Left lung (tissue), 10 donors: ENCODE measurements around the gene RGS3. TPM values are rescaled to one million over a fixed set of nuclear protein-coding genes. Genes with fewer than 3 reads are reported as not detected.

ENCODE experiments used
- ATAC-seq: fragments of 200-7000 bp; cut with Tn5 transposase; one replicate; pipeline ENCODE4 v1.9.1; 2020; ENCODE audit warnings: moderate library complexity
- DNase-seq, 4 donors: peaks; one replicate each; pipeline ENCODE4 v3.0.0-alpha.2; 2013 to 2020
- H3K27ac ChIP-seq, 2 donors: fragments of 200-600 bp; sonication (generic) in 1 of 2; one replicate each; pipeline versions ENCODE4 v1.5.0 to v1.8.0; 2020 to 2021
- H3K27me3 ChIP-seq, 2 donors: fragments of 200-600 bp; sonication (generic) in 1 of 2; one replicate each; pipeline versions ENCODE4 v1.5.0 to v1.8.0; 2020 to 2021
- H3K36me3 ChIP-seq, 2 donors: fragments of 200-600 bp; sonication (generic) in 1 of 2; one replicate each; pipeline versions ENCODE4 v1.5.0 to v1.8.0; 2020 to 2021
- H3K4me1 ChIP-seq, 2 donors: fragments of 200-600 bp; one replicate each; pipeline ENCODE4 v1.8.0; 2021
- H3K4me3 ChIP-seq, 2 donors: fragments of 200-600 bp; sonication (generic) in 1 of 2; one replicate each; pipeline versions ENCODE4 v1.5.0 to v1.8.0; 2020 to 2021; ENCODE audit warnings: mild to moderate bottlenecking in 1 of 2
- H3K9me3 ChIP-seq, 2 donors: fragments of 200-600 bp; sonication (generic) in 1 of 2; one replicate each; pipeline versions ENCODE4 v1.5.0 to v1.8.0; 2020 to 2021
- intact Hi-C, 2 donors: fragments of 100-400 bp; cut with DNase I; formaldehyde crosslinking; loops; one replicate each; pipeline versions ENCODE4 v1.11.2 to v1.14.2; 2022
- polyA plus RNA-seq, 6 donors: library from polyadenylated mRNA; unstranded; fragments of 120-200 nt; gene quantifications; one replicate each; pipeline ENCODE4 v1.2.1, GENCODE V29; 2013; ENCODE audit not compliant: insufficient read length in 6 of 6
- total RNA-seq, 2 donors: library from RNA; stranded (reverse); fragmentation: NEBNext Ultra II Directional; extraction: Animal tissue kit (Norgen Biotek cat#: 25700); gene quantifications; one replicate each; pipeline ENCODE4 v1.2.1, GENCODE V29; 2021
- TF ChIP-seq, protein P1 (sequence below), 2 donors: fragments of 200-600 bp; sonication (generic) in 1 of 2; IDR thresholded peaks; one replicate each; pipeline versions ENCODE4 v1.5.0 to v1.8.0; 2021; ENCODE audit warnings: antibody characterized with exemption in 2 of 2
- donor health status: DM: no; HTN: yes; CAD: no.
- donor health status: DM: no; HTN: no; CAD: no.

Gene RGS3
- total and polyA plus RNA-seq, 8 donors, result 69.6 to 96.9 (median 77.4) TPM

- Histone ChIP-seq H3K4me1 (no peaks in the 10 kb centered on the region), H3K4me3 (no peak overlapping the region), H3K36me3 (no peaks in the 10 kb centered on the region), H3K27me3 (no peaks in the 10 kb centered on the region), H3K27ac (no peak overlapping the region), H3K9me3 (peaks cover 0 to 3% of the 10 kb centered on the region in 2 donors)
- intact Hi-C loops, result no loop called here
- no peak for DNase-seq
- no peak for ATAC-seq
- TF ChIP-seq, protein P1, sequence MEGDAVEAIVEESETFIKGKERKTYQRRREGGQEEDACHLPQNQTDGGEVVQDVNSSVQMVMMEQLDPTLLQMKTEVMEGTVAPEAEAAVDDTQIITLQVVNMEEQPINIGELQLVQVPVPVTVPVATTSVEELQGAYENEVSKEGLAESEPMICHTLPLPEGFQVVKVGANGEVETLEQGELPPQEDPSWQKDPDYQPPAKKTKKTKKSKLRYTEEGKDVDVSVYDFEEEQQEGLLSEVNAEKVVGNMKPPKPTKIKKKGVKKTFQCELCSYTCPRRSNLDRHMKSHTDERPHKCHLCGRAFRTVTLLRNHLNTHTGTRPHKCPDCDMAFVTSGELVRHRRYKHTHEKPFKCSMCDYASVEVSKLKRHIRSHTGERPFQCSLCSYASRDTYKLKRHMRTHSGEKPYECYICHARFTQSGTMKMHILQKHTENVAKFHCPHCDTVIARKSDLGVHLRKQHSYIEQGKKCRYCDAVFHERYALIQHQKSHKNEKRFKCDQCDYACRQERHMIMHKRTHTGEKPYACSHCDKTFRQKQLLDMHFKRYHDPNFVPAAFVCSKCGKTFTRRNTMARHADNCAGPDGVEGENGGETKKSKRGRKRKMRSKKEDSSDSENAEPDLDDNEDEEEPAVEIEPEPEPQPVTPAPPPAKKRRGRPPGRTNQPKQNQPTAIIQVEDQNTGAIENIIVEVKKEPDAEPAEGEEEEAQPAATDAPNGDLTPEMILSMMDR (IDR thresholded peaks at IDR 0.05), result no peak
These were observed 693 bp upstream of the RGS3 start for GRCh38 chr9:113462781-113463286.

GRCh38 chr9:113464286-113464660 lies 746 bp downstream of the RGS3 start:
- TF ChIP-seq, protein P1 (IDR thresholded peaks at IDR 0.05), result no peak
- Histone ChIP-seq H3K36me3 (no peaks in the 10 kb centered on the region), H3K4me3 (peak overlapping the region; percentile 40 to 41), H3K4me1 (no peaks in the 10 kb centered on the region), H3K27me3 (no peaks in the 10 kb centered on the region), H3K9me3 (peaks cover 0 to 3% of the 10 kb centered on the region in 2 donors), H3K27ac (no peak overlapping the region)
- no peak for ATAC-seq
- no peak for DNase-seq
- intact Hi-C loops, result no loop called here

DNA sequence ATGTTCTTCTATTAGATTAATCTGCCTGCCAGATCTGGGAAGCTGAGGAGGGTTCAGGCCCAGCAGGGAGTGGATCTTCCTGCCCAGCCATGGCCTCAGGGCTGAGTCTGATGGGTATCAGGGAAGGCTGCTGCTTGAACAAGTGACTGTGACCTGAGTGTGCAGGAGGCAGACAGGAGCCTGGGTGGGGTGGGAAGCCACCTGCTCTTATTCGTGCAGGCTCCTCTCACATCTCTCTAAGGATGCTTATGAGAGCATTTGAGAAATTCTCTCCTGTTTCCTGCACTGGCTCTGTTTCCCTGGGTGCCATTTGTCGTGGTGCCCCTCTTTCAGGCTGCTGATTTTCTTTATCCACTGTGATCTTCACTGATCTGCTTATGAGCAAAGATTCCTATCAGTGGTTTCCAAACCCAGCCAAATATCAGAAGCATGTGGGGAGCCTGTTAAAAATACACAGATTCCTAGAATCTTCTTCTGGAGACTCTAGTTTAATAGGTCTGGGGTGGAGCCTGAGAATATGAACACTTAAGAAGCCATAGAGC lies 2.1 kb downstream of the RGS3 start:
- no peak for ATAC-seq
- H3K27ac ChIP-seq, result no peak overlapping the region
- TF ChIP-seq, protein P1 (IDR thresholded peaks at IDR 0.05), result no peak

DNA sequence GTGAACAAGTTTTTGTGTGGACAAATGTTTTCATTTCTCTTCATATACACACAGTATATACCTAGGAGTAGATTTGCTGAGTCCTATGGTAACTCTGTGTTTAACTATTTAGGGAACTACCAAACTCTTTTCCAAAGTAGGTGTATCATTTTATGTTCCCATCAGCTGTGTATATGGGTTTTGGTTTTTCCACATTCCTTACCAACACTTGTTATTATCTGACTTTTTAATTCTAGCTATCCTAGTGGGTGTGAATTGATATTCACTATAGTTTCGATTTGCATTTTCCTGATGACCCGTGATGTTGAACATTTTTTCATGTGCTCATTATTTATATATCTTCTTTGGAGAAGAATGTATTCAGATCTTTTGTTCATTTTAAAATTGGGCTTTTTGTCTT lies 3.7 kb downstream of the RGS3 start:
- no peak for DNase-seq
- intact Hi-C loops, result no loop called here
- Histone ChIP-seq H3K4me3 (no peak overlapping the region), H3K36me3 (no peaks in the 10 kb centered on the region), H3K27ac (no peak overlapping the region), H3K4me1 (no peaks in the 10 kb centered on the region), H3K9me3 (peaks cover 0 to 3% of the 10 kb centered on the region in 2 donors), H3K27me3 (no peaks in the 10 kb centered on the region)
- TF ChIP-seq, protein P1 (IDR thresholded peaks at IDR 0.05), result no peak
- no peak for ATAC-seq

More for the DNA sequence above, 2.1 kb downstream of the RGS3 start:
- intact Hi-C loops, result no loop called here
- H3K4me3 ChIP-seq, result no peak overlapping the region
- no peaks in the 10 kb centered on the region for H3K36me3 ChIP-seq
- peaks cover 0 to 3% of the 10 kb centered on the region in 2 donors for H3K9me3 ChIP-seq
- no peak for DNase-seq
- H3K27me3 ChIP-seq, result no peaks in the 10 kb centered on the region
- H3K4me1 ChIP-seq, result no peaks in the 10 kb centered on the region

DNA sequence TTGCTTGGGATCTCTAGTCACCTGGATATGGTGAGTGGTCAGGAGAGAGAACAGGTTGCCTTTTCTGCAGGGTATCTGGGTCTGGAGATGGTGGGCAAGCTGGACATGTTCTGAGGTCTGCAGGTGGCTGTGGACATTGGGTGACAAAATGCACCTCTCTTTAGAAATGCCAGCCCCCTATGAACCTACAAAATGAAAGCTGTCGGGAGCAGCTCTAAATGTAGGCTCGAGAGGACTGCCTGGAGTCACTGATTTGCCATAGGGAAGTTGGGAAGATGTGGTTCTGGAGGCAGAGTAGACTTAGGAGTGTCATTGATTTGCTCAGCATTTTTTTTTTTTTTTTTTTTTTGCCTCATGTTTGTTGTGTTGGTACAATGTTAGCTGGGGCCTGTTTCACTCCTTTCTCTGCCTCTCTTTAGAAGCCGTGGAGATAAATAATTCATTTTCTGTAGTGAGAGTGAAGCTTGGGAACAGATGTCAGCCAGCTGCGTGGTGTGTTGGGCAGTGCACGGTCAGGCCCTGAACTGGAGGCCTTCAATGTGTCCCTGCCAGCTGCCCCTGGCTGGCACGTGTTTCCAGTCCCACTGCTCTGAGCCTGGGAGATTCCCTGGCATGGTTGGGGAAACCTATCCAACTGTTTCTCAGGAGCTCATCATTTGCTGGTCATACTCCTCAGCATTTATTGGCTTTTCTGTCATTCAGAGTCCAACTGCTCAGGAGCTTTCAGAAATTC lies 5.4 kb downstream of the RGS3 start:
- TF ChIP-seq, protein P1 (IDR thresholded peaks at IDR 0.05), result no peak
- ATAC-seq, result no peak
- intact Hi-C loops, result no loop called here
- Histone ChIP-seq H3K9me3 (peaks cover 0 to 3% of the 10 kb centered on the region in 2 donors), H3K4me1 (no peaks in the 10 kb centered on the region), H3K27me3 (no peaks in the 10 kb centered on the region), H3K27ac (no peak overlapping the region), H3K4me3 (no peak overlapping the region), H3K36me3 (no peaks in the 10 kb centered on the region)
- no peak for DNase-seq
